ENCODE results near the gene BLVRB. TPM values are rescaled to one million over a fixed set of nuclear protein-coding genes. Genes with fewer than 3 reads are reported as not detected.
"Not testable (repeated sequence)": the region's sequence is repeated elsewhere in the genome, so short reads cannot be mapped to it uniquely, and the experiment has no call there.

BLVRB gene
- total RNA-seq, 4 donors from 2014 or later: 51.5 to 206 (median 115) TPM

GRCh38 chr19:40506099-40506498 is 40.6 kb upstream of the BLVRB start:
- Histone ChIP-seq H3K27me3 (no peaks in the 10 kb centered on the region), H3K4me1 (no peaks in the 10 kb centered on the region), H3K9me3 (no peaks in the 10 kb centered on the region), H3K4me3 (no peak overlapping the region), H3K36me3 (no peaks in the 10 kb centered on the region), H3K27ac (no peak overlapping the region)
- intact Hi-C loops (cut with DNase I; ENCODE audit: low total_unique reads): no loop called here
- no peak for DNase-seq
- no peak for TF ChIP-seq POLR2A (IDR thresholded peaks at IDR 0.05)
- TF ChIP-seq CTCF (IDR thresholded peaks at IDR 0.05): no peak

GRCh38 chr19:40503320-40503695 is 37.8 kb upstream of the BLVRB start:
- Histone ChIP-seq H3K27me3 (no peaks in the 10 kb centered on the region), H3K4me1 (no peaks in the 10 kb centered on the region), H3K9me3 (no peaks in the 10 kb centered on the region), H3K4me3 (no peak overlapping the region), H3K36me3 (no peaks in the 10 kb centered on the region), H3K27ac (no peak overlapping the region)
- TF ChIP-seq POLR2A (IDR thresholded peaks at IDR 0.05) (no peak), CTCF (IDR thresholded peaks at IDR 0.05) (no peak)
- intact Hi-C loops (cut with DNase I; ENCODE audit: low total_unique reads): no loop called here
- DNase-seq: no peak

- intact Hi-C loops (cut with DNase I; ENCODE audit: low total_unique reads): no loop called here
- Histone ChIP-seq H3K4me3 (no peak overlapping the region), H3K36me3 (no peaks in the 10 kb centered on the region), H3K27me3 (no peaks in the 10 kb centered on the region), H3K9me3 (no peaks in the 10 kb centered on the region), H3K27ac (no peak overlapping the region), H3K4me1 (no peaks in the 10 kb centered on the region)
- TF ChIP-seq CTCF (IDR thresholded peaks at IDR 0.05) (no peak), POLR2A (IDR thresholded peaks at IDR 0.05) (no peak)
- DNase-seq: no peak
These were observed 37.2 kb upstream of the BLVRB start for GRCh38 chr19:40502647-40503319.

- H3K4me1 ChIP-seq: no peaks in the 10 kb centered on the region
- no peaks in the 10 kb centered on the region for H3K27me3 ChIP-seq
- TF ChIP-seq CTCF (IDR thresholded peaks at IDR 0.05): no peak
- TF ChIP-seq POLR2A (IDR thresholded peaks at IDR 0.05): no peak
- H3K36me3 ChIP-seq: no peaks in the 10 kb centered on the region
- no peak overlapping the region for H3K27ac ChIP-seq
- intact Hi-C loops (cut with DNase I; ENCODE audit: low total_unique reads): no loop called here
- DNase-seq: no peak
- H3K9me3 ChIP-seq: no peaks in the 10 kb centered on the region
- no peak overlapping the region for H3K4me3 ChIP-seq
These were observed 36.5 kb upstream of the BLVRB start for GRCh38 chr19:40502081-40502480.

GRCh38 chr19:40501599-40501998 is 36.1 kb upstream of the BLVRB start:
- H3K27me3 ChIP-seq: no peaks in the 10 kb centered on the region
- intact Hi-C loops (cut with DNase I; ENCODE audit: low total_unique reads): no loop called here
- no peaks in the 10 kb centered on the region for H3K36me3 ChIP-seq
- H3K9me3 ChIP-seq: no peaks in the 10 kb centered on the region
- no peak overlapping the region for H3K27ac ChIP-seq
- no peak for TF ChIP-seq CTCF (IDR thresholded peaks at IDR 0.05)
- no peak for TF ChIP-seq POLR2A (IDR thresholded peaks at IDR 0.05)
- no peak overlapping the region for H3K4me3 ChIP-seq
- H3K4me1 ChIP-seq: no peaks in the 10 kb centered on the region
- no peak for DNase-seq

- not testable (repeated sequence) for H3K4me1 ChIP-seq
These were observed 35.4 kb upstream of the BLVRB start for GRCh38 chr19:40500678-40501530.

More at GRCh38 chr19:40500678-40501530, 35.4 kb upstream of the BLVRB start:
- DNase-seq; intact Hi-C loops (cut with DNase I; ENCODE audit: low total_unique reads); H3K9me3 ChIP-seq; H3K4me3 ChIP-seq; H3K27ac ChIP-seq; H3K27me3 ChIP-seq; H3K36me3 ChIP-seq: not testable (repeated sequence)

All from uterus (tissue), 4 donors.